ENCODE data around the gene SETD5.

The SETD5 gene

DNA sequence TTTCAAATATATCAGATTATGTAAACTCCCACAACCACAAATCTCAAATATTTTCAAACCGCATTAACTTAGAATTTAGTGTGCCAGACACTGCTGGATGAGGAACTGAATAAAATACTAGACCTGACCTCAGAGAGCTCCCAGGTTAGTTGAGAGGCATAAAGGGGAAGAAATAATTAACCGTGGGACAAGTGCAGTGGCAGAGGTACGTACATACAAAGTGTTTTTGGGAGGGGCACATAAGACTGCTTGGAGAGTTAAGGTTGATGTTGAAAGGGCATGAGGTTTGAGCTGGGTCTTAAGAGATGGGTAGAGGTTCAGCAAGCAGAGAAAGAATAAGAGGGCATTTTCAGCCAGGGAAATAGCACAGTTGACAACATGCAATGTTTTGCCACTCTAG is 17.4 kb upstream of the SETD5 start:
- ChIA-PET CTCF (interaction anchor here (1.8 kb wide), 1 partner anchor 17 kb away, joined by 4 read pairs; the partner anchor contains the start of gene THUMPD3), POLR2A (interaction anchor here (0.5 kb wide), 1 partner anchor 876 kb away, joined by 3 read pairs; no protein-coding TSS in a partner anchor)
- DNase-seq (ENCODE audit: extremely low spot score) = no peak
- TF ChIP-seq, protein P1, sequence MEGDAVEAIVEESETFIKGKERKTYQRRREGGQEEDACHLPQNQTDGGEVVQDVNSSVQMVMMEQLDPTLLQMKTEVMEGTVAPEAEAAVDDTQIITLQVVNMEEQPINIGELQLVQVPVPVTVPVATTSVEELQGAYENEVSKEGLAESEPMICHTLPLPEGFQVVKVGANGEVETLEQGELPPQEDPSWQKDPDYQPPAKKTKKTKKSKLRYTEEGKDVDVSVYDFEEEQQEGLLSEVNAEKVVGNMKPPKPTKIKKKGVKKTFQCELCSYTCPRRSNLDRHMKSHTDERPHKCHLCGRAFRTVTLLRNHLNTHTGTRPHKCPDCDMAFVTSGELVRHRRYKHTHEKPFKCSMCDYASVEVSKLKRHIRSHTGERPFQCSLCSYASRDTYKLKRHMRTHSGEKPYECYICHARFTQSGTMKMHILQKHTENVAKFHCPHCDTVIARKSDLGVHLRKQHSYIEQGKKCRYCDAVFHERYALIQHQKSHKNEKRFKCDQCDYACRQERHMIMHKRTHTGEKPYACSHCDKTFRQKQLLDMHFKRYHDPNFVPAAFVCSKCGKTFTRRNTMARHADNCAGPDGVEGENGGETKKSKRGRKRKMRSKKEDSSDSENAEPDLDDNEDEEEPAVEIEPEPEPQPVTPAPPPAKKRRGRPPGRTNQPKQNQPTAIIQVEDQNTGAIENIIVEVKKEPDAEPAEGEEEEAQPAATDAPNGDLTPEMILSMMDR (IDR thresholded peaks at IDR 0.05; ENCODE audit: control extremely low read depth, extremely low read depth, low read depth, missing control alignments) = no peak

DNA sequence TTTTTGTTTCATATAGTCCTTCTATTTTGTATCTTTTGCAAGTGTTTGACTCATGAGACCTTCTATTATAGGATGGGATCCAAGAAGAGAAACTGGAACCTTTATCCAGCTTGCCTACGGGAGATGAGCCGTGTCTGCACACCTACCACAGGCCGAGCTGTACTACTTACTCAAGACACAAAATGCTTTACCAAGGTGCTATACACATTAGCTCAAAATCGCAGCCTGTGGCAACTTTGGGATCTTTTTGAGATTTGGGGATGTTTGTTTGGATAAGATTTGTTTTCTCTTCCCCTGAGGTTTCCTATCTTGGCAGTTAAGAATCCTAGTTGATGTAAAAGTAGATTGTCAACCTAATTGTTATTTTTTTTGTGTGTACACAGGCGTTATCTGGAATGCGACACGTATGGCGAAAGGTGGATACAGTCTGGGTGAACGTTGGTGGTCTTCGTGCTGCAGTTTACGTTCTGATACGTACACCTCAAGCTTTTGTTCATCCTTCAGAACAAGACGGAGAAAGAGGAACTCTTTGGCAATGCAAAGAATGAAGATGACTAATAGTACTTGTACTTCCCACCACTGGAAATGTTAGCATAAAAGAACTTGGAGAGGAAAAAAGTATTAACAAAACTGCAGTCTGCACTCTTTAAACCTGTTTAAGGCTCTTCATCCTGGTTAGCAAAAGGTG is 13.1 kb upstream of the SETD5 start:
- DNase-seq (ENCODE audit: extremely low spot score) = no peak
- POLR2A ChIA-PET = interaction anchor here (2.3 kb wide), 1 partner anchor 12 kb away, joined by 15 read pairs; the partner anchor contains the start of gene SETD5
- CTCF ChIA-PET = interaction anchor here (1.0 to 1.1 kb wide), 2 partner anchors 18 to 21 kb away, joined by 3 read pairs; partner anchors contain the start of gene THUMPD3
- TF ChIP-seq, protein P1 (IDR thresholded peaks at IDR 0.05; ENCODE audit: control extremely low read depth, extremely low read depth, low read depth, missing control alignments) = no peak

DNA sequence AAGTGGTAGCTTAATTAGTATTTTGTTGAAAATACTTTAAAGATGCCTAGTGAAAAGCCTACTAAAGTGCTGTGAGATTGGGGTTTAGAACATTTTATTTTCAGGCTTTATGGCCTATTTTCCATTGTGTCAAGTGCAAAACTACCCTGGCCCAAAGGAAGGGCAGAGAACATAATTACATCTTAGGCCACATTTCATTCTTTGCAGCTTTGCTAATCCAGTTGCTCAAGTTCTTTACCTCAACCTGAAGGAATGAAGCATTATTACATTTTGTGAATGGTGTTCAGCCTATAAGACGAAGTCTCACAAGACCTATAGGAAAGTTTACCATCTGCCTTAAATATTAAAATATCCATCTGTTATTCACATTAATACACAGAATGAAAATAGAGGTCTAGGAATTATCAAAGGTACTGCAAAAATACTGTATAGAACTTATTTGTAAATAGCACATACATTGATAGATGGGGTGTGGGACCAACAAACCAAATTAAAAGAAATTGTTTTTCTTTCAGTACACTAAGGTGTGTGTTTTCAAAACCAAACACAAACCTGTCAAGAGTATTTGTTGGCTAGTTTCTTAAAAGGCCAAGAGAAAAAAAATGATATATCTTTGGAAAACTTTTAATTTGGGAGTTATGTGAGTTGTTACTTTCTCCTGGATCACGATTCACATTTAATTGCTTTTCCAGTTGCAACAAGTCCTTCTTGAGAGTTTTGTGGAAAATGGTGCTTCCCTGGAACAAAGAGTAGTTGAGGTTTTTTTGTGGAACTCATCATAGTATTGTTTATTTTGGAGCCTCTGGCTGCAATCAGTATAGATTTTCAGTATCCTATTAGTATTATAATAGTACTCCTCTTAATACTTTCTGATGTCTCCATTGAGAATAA is 12.0 kb upstream of the SETD5 start:
- ChIA-PET CTCF (interaction anchor here (0.6 to 1.2 kb wide), 3 partner anchors 9 to 43 kb away, joined by 3 to 4 read pairs (median 3); no protein-coding TSS in a partner anchor), POLR2A (interaction anchor here (1.0 kb wide), 1 partner anchor 10 kb away, joined by 5 read pairs; no protein-coding TSS in a partner anchor)
- DNase-seq (ENCODE audit: extremely low spot score) = no peak
- TF ChIP-seq, protein P1 (IDR thresholded peaks at IDR 0.05; ENCODE audit: control extremely low read depth, extremely low read depth, low read depth, missing control alignments) = no peak

DNA sequence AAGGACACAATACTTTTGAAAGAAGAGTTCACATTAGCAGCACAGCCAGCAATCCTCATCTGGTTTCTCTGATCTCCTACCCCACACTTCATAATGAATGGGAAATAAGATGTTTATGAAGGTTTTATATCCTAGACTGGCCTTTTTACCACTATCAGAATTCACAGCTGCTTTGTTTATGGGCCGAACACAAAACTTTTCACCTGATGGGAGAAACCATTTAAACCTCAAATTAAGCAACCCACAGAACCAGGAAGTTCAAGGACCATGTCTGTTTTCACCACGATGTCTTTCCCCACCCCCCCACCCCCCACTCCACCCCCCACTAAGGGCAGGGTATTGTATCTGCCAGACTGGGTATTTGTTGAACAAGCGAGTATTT is 11.3 kb upstream of the SETD5 start:
- TF ChIP-seq, protein P1 (IDR thresholded peaks at IDR 0.05; ENCODE audit: control extremely low read depth, extremely low read depth, low read depth, missing control alignments) = no peak
- ChIA-PET CTCF (interaction anchor here (1.0 to 1.2 kb wide), 2 partner anchors 9 to 24 kb away, joined by 3 to 4 read pairs; no protein-coding TSS in a partner anchor), POLR2A (interaction anchor here (1.0 kb wide), 1 partner anchor 9 kb away, joined by 5 read pairs; no protein-coding TSS in a partner anchor)
- DNase-seq (ENCODE audit: extremely low spot score) = no peak

DNA sequence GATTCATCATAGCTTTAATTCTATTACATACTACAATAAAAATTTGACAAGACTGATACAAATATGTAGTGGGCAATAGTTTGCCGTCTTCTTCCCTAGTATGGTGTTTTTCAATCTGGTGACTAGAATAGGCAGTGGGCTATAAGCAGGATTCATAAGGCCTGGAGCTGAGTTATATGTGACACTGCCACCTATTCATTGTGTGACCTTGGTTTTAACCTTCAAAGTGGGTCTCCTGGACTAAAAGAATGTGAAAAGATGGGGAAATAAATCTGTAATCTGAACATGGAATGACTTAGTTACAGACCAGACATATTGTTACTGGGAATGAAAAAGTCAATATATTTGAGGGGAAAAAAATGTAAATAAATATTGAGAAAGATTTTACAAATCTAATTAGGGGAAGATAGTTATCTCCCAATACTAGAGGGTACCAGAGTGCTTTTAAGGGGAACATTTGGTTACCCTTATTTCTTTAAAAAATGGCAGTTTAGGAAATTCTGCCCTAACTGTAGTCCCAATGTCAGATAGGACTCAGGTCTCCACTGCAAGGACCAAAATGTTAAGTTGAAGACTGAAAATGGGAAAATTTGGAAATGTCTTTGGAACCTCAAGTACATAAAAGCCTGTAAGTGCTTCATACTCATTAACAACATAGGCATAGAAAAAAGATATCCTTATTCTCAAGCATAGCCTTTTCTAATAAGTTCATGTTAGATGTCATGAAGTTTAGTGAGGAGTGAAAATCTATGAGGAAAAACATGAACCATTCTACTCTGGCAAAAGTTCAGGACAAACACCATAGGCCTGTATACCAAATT is 10.7 kb upstream of the SETD5 start:
- DNase-seq (ENCODE audit: extremely low spot score) = no peak
- CTCF ChIA-PET = interaction anchor here (1.0 to 1.2 kb wide), 2 partner anchors 10 to 24 kb away, joined by 3 to 4 read pairs; no protein-coding TSS in a partner anchor
- TF ChIP-seq, protein P1 (IDR thresholded peaks at IDR 0.05; ENCODE audit: control extremely low read depth, extremely low read depth, low read depth, missing control alignments) = no peak
- POLR2A ChIA-PET = interaction anchor here (1.0 kb wide), 1 partner anchor 9 kb away, joined by 5 read pairs; no protein-coding TSS in a partner anchor
